Measurements from ENCODE around the gene PXN. TPM values are rescaled to one million over a fixed set of nuclear protein-coding genes. Genes with fewer than 3 reads are reported as not detected.

The PXN gene
- total RNA-seq, 1 experiment from 2014 or later, result 156 TPM

- no TSS peak for BruUV-seq (replicated peaks)
- no peak for DNase-seq
- intact Hi-C loops (cut with micrococcal nuclease; ENCODE audit: unreplicated experiment), result no loop called here
- TF ChIP-seq, protein P1, sequence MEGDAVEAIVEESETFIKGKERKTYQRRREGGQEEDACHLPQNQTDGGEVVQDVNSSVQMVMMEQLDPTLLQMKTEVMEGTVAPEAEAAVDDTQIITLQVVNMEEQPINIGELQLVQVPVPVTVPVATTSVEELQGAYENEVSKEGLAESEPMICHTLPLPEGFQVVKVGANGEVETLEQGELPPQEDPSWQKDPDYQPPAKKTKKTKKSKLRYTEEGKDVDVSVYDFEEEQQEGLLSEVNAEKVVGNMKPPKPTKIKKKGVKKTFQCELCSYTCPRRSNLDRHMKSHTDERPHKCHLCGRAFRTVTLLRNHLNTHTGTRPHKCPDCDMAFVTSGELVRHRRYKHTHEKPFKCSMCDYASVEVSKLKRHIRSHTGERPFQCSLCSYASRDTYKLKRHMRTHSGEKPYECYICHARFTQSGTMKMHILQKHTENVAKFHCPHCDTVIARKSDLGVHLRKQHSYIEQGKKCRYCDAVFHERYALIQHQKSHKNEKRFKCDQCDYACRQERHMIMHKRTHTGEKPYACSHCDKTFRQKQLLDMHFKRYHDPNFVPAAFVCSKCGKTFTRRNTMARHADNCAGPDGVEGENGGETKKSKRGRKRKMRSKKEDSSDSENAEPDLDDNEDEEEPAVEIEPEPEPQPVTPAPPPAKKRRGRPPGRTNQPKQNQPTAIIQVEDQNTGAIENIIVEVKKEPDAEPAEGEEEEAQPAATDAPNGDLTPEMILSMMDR (IDR thresholded peaks at IDR 0.05; ENCODE audit: unreplicated experiment), result no peak
- Mint-ChIP-seq H3K4me1 (ENCODE audit: low read depth, unreplicated experiment) (peaks cover 34% of the 10 kb centered on the region), H3K9me3 (ENCODE audit: low read depth, unreplicated experiment) (no peaks in the 10 kb centered on the region), H3K36me3 (ENCODE audit: insufficient read depth, unreplicated experiment) (no peaks in the 10 kb centered on the region), H3K4me3 (ENCODE audit: low read depth, unreplicated experiment) (no peak overlapping the region), H3K27ac (ENCODE audit: unreplicated experiment) (no peak overlapping the region), H3K27me3 (ENCODE audit: unreplicated experiment) (peaks cover 13% of the 10 kb centered on the region)
- CTCF ChIA-PET, result interaction anchor here (0.9 to 1.1 kb wide), 2 partner anchors 58 to 59 kb away, joined by 3 to 4 read pairs; no protein-coding TSS in a partner anchor
These were observed 21.4 kb upstream of the PXN start for GRCh38 chr12:120286768-120287490.

GRCh38 chr12:120284381-120284780, 18.9 kb upstream of the PXN start:
- BruUV-seq (replicated peaks), result no TSS peak
- Mint-ChIP-seq H3K27ac (ENCODE audit: unreplicated experiment) (no peak overlapping the region), H3K4me3 (ENCODE audit: low read depth, unreplicated experiment) (no peak overlapping the region), H3K27me3 (ENCODE audit: unreplicated experiment) (peaks cover 13% of the 10 kb centered on the region), H3K4me1 (ENCODE audit: low read depth, unreplicated experiment) (peaks cover 19% of the 10 kb centered on the region), H3K36me3 (ENCODE audit: insufficient read depth, unreplicated experiment) (no peaks in the 10 kb centered on the region), H3K9me3 (ENCODE audit: low read depth, unreplicated experiment) (no peaks in the 10 kb centered on the region)
- CTCF ChIA-PET, result no interaction called here
- DNase-seq, result no peak
- intact Hi-C loops (cut with micrococcal nuclease; ENCODE audit: unreplicated experiment), result no loop called here
- TF ChIP-seq, protein P1 (IDR thresholded peaks at IDR 0.05; ENCODE audit: unreplicated experiment), result no peak

DNA sequence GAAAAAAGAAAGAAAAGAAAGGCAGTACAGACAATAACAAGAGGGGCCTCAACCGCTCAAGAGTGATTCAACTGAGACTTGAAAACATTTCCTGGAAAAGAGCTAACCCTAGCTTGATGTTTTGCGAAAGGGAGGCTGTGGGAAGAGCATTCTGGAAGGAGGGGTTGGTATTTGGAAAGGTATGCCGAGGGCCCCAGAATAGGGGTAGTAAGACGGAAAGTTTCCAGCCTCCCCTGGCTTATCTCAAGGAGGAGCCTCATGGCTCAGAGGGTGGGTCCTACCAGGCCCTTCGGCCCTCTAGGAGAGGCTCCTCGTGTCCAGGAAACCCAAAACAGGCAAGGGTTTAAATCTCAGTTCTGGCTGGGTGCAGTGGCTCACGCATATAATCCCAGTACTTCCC, 17.8 kb upstream of the PXN start:
- H3K27me3 Mint-ChIP-seq (ENCODE audit: unreplicated experiment), result peaks cover 13% of the 10 kb centered on the region
- no TSS peak for BruUV-seq (replicated peaks)
- intact Hi-C loops (cut with micrococcal nuclease; ENCODE audit: unreplicated experiment), result no loop called here
- H3K4me3 Mint-ChIP-seq (ENCODE audit: low read depth, unreplicated experiment), result no peak overlapping the region
- H3K27ac Mint-ChIP-seq (ENCODE audit: unreplicated experiment), result no peak overlapping the region
- no peaks in the 10 kb centered on the region for H3K36me3 Mint-ChIP-seq (ENCODE audit: insufficient read depth, unreplicated experiment)
- CTCF ChIA-PET, result interaction anchor here (0.5 to 1.1 kb wide), 4 partner anchors 18 to 434 kb away, joined by 3 to 4 read pairs (median 4); partner anchors contain the start of gene PXN
- TF ChIP-seq, protein P1 (IDR thresholded peaks at IDR 0.05; ENCODE audit: unreplicated experiment), result no peak
- no peaks in the 10 kb centered on the region for H3K9me3 Mint-ChIP-seq (ENCODE audit: low read depth, unreplicated experiment)
- DNase-seq, result no peak
- peaks cover 19% of the 10 kb centered on the region for H3K4me1 Mint-ChIP-seq (ENCODE audit: low read depth, unreplicated experiment)

DNA sequence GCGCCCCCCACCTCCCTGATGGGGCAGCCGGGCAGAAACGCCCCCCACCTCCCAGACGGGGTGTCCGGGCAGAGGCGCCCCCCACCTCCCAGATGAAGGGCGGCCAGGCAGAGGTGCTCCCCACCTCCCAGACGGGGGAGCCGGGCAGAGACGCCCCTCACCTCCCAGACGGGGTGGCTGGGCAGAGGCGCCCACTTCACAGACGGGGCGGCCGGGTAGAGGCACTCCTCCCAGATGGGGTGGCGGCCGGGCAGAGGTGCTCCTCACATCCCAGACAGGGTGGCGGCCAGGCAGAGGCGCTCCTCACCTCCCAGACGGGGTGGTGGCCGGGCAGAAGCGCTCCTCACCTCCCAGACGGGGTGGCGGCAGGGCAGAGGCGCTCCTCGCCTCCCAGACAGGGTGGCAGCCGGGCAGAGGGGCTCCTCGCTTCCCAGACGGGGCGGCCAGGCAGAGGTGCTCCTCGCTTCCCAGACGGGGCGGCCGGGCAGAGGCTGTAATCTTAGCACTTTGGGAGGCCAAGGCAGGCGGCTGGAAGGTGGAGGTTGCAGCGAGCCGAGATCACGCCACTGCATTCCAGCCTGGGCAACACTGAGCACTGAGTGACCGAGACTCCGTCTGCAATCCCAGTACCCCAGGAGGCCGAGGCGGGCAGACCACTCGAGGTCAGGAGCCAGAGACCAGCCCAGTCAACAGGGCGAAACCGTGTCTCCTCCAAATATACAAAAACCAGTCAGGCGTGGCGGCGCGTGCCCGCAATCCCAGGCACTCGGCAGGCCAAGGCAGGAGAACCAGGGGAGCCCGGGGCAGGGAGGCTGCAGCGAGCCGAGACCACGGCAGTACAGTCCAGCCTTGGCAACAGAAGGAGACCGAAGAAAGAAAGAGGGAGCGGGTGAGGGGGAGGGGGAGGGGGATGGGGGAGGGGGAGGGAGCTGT, 12.9 kb upstream of the PXN start:
- intact Hi-C loops (cut with micrococcal nuclease; ENCODE audit: unreplicated experiment), result no loop called here
- no peak for DNase-seq
- Mint-ChIP-seq H3K9me3 (ENCODE audit: low read depth, unreplicated experiment) (no peaks in the 10 kb centered on the region), H3K36me3 (ENCODE audit: insufficient read depth, unreplicated experiment) (no peaks in the 10 kb centered on the region), H3K4me3 (ENCODE audit: low read depth, unreplicated experiment) (no peak overlapping the region), H3K4me1 (ENCODE audit: low read depth, unreplicated experiment) (peaks cover 9% of the 10 kb centered on the region), H3K27me3 (ENCODE audit: unreplicated experiment) (no peaks in the 10 kb centered on the region), H3K27ac (ENCODE audit: unreplicated experiment) (no peak overlapping the region)
- TF ChIP-seq, protein P1 (IDR thresholded peaks at IDR 0.05; ENCODE audit: unreplicated experiment), result no peak
- CTCF ChIA-PET, result no interaction called here
- BruUV-seq (replicated peaks), result no TSS peak

Measured in Calu3 (cell line).